Left forelimb (tissue), 1 donor: Measurements from ENCODE around the gene C12orf76.
"Not testable (repeated sequence)": the region's sequence is repeated elsewhere in the genome, so short reads cannot be mapped to it uniquely, and the experiment has no call there.

Source experiments
- DNase-seq: peaks from one replicate; pipeline ENCODE4 v3.0.0-alpha.2; 2018; ENCODE audit warnings: low spot score

C12orf76 gene

DNA sequence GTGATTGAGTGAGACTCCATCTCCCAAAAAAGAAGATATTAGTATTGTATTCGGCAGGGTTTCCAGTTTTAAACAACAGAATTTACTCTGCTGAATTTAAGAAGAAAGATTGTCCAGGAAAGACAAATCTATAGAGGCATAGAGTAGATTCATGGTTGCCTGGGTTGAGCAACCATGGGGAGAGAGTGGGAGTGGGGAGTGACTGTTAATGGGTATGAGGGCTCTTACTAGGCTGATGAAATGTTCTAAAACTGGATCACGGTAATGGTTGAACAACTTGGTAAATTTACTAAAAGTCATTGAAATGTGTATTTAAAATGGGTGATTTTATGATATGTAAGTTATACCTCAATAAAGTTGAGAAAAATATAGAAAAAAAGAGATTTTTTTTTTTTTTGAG, 13.9 kb upstream of the C12orf76 start:
- DNase-seq, result no peak

- no peak for DNase-seq
Observed at GRCh38 chr12:110059651-110060000, 11.3 kb upstream of the C12orf76 start.

- no peak for DNase-seq
Observed at GRCh38 chr12:110058875-110059615, 10.7 kb upstream of the C12orf76 start.

DNA sequence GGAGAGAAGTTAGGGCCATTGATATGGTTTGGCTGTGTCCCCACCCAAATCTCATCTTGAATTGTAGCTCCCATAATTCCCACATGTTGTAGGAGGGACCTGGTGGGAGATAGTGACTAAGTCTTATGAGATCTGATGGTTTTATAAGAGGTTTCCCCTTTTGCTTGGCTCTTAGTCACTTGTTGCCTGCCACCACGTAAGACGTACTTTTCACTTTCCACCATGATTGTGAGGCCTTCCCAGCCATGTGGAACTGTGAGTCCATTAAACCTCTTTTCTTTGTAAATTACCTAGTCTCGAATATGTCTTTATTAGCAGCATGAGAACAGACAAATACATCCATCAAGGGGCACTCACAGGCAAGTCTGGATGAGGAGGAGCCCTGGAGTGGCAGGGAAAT, 8.3 kb upstream of the C12orf76 start:
- not testable (repeated sequence) for DNase-seq

- DNase-seq, result not testable (repeated sequence)
Observed at GRCh38 chr12:110055375-110056352, 7.3 kb upstream of the C12orf76 start.

GRCh38 chr12:110050927-110051326, 2.6 kb upstream of the C12orf76 start:
- no peak for DNase-seq

DNA sequence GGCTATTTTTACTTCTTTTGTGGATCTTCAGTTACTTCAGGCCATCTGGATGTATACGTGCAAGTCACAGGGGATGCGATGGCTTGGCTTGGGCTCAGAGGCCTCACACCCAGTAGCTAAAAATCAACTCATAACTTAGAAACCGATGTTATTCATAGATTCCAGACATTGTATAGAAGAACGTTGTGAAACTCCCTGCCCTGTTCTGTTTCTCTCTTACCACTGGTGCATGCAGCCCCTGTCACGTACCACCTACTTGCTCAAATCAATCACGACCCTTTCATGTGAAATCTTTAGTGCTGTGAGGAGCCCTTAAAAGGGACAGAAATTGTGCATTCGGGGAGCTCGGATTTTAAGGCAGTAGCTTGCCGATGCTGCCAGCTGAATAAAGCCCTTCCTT, 1.3 kb upstream of the C12orf76 start:
- DNase-seq, result not testable (repeated sequence)

DNA sequence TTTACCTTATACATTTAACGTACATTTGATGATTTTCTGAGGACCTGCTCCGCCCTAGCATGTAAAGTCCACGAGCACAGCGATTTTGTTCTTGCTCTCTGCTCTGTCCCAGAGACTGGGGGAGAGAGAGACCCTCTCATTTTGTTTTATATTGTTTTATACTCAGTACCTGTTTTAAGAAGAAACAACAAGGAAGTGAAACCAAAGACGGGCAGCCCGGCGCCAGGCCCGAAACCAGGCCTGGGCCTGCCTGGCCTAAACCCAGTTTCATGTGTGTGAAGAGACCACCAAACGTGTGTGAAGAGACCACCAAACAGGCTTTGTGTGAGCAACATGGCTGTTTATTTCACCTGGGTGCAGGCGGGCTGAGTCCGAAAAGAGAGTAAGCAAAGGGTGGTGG, 712 bp upstream of the C12orf76 start:
- not testable (repeated sequence) for DNase-seq

GRCh38 chr12:110047297-110047940, 903 bp downstream of the C12orf76 start:
- DNase-seq, result no peak

DNA sequence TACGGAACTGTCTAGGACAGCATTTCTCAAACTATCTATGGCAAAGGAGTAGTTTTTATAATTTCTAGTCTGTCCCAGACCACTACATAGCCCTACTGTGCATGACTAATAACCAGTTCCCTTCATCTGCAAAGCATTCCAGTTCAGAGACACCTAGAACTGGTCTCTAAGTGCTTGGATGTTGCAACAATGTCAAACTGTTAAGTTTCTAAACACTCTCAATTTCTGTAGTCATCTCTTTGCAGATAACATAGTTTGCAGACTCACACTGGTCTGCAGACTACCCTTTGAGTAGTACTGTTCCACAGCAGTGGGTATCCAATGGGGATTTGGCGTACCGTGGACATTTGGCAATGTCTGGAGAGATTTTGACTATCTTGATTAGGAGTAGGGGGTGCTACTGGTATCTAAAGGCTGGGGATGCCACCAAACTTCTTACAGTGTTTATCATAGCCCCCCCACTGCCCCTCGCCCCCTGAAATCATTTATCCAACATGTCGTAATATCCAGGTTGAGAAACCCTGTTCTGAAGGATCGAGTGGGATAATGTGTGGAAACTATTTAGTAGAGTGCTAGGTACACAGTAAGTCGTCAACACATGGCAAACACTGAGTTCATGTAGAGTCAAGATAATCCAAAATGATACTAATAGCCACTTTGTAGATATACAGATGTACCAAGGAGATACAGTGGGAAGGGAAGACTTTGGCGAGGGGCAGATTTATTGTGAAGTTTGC, 1.7 kb downstream of the C12orf76 start:
- DNase-seq, result no peak

DNA sequence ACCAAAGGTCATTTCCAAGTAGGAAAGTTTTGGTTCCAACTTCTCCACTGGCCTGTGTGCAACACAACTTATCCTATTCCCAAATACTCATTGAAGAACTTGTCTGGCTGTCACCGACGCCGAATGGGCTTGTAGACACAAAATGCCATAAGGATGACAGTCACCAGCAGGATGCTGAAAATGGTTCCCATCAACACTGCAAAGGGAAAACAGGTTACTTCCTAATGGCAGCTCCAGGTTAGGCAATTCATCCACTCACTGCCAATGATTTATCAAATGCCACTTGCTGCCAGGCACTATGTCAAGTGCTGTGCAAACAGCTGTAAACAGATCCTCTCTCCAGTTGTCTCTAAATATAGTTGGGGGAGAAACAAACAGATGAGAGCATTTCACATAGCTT, 6.1 kb downstream of the C12orf76 start:
- no peak for DNase-seq

- DNase-seq, result no peak
Observed at GRCh38 chr12:110039085-110039807, 9.1 kb downstream of the C12orf76 start.

DNA sequence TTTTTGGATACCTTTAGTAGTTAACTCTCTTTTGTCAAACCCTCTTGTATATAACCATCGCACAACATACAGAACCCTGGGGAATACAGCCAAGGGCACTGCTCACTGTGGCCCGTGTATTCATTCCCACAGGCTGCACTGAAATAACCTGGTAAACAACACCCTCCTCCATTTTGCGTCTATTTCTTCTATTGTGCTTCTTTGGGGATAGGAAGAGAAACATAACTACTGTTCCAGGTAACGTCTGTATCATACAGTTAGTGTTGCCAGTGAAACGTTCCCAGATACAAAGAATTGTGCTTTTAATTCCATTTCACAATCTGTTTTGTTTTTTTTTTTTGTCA, 9.6 kb downstream of the C12orf76 start:
- DNase-seq, result no peak

DNA sequence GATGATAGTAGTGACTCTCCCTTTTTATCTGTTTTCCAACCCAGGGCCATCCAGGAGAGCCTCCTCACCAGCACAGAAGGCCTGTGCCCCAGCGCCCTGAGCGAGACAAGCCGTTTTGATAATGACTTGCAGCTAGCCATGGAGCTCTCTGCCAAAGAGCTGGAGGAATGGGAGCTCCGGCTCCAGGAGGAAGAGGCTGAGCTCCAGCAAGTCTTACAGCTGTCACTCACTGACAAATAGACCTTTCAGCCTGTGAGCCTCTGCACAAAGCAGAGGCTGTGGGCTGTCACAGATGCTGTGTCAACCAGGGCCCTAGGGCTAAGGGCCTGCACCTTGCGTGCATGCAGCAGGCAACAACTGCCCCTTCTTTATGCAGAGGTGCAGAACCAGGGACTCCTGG, 11.0 kb downstream of the C12orf76 start:
- DNase-seq, result no peak

DNA sequence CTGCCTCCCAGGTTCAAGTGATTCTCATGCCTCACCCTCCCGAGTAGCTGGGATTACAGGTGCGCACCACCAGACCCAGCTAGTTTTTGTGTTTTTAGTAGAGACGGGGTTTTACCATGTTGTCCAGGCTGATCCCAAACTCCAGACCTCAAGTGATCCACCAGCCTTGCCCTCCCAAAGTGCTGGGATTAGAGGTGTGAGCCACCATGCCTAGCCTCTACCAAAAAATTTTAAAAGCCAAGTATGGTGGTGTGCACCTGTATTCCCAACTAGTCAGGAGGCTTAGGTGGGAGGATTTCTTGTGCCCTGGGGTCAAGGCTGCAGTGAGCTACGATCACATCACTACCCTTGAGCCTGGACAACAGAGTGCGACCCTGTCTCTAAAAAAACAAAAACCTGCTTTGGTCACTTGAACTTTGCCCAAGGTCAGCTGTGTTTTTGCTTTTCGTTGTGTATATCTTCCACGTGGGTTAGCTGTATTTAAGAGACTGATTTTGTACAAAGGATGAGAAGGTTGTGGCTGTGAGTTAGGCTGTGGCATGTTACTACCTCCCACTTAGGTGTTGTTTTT, 12.7 kb downstream of the C12orf76 start:
- DNase-seq, result no peak

GRCh38 chr12:110033888-110034287, 14.4 kb downstream of the C12orf76 start:
- no peak for DNase-seq

DNA sequence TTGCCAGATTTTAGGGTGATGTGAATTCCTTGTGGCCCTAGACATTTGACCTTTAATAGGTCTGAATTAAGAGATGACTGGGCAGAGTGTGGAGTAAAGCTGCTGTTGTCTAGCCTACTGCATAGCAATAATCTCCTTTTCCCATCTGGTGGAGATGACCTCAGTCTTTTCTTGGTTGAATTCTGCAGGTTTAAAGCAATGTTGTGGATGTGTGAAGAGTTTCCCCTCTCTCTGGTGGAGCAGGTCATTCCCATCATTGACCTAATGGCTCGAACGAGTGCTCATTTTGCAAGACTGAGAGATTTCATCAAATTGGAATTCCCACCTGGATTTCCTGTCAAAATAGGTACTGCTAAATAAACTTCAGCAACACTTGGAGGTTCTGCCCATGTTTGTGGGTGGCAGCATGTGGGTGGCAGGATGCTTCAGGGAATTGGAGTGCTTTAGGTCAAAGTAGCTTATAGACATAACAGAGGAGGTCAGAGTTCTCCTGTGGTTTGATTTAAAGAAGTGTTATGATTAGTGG, 19.0 kb downstream of the C12orf76 start:
- no peak for DNase-seq

- no peak for DNase-seq
Observed at GRCh38 chr12:110028323-110028722, 20.0 kb downstream of the C12orf76 start.

- DNase-seq, result no peak
Observed at GRCh38 chr12:110024051-110024450, 24.3 kb downstream of the C12orf76 start.

DNA sequence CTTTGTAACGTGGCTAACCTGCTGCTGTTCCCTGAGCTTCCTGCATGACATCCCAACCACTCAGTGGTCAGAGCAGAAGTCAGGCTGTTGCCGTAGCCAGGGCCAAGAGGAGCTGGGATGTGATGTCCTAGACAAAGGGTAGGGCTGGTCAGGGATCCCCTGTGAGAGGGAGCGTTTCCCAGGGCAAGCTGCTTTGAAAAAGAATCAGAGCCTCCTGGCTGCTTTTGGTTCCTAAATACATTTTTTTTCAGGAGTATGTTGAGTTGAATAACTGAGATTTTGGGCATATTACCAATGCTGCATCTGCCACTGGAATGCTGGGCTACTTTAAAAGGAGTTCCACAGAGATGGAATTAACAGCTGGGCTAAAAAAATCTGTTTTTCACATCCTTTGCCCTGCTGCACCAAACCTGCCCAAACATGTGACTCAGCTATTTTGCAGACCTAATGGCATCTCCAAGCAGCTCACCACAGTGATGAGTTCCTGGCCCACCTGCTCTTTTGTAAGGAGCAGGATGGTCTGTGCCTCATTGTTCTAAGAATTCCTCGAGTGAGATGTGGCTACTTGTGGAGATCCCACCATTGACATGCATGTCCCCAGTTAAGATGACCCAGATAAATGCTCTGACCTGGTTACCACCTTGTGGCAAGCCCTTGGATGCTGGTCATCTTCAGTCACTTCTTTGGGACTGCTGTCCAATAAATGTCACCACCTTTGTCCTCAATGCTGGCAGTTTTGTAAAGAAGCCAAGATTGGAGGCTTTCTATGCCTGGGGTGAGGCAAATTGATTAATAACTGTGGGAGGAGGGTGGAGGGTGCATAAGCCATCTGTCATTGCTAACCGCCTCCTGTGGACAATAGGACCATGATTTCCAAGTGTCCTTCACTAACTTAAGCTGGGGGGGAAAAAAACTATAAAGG, 25.0 kb downstream of the C12orf76 start:
- DNase-seq, result no peak
